Measurements from ENCODE around the gene SOX6. TPM values are rescaled to one million over a fixed set of nuclear protein-coding genes. Genes with fewer than 3 reads are reported as not detected.

The SOX6 gene
- total and polyA plus RNA-seq, 12 donors: 0.80 to 43.0 (median 21.2) TPM

- TF ChIP-seq, protein P1, sequence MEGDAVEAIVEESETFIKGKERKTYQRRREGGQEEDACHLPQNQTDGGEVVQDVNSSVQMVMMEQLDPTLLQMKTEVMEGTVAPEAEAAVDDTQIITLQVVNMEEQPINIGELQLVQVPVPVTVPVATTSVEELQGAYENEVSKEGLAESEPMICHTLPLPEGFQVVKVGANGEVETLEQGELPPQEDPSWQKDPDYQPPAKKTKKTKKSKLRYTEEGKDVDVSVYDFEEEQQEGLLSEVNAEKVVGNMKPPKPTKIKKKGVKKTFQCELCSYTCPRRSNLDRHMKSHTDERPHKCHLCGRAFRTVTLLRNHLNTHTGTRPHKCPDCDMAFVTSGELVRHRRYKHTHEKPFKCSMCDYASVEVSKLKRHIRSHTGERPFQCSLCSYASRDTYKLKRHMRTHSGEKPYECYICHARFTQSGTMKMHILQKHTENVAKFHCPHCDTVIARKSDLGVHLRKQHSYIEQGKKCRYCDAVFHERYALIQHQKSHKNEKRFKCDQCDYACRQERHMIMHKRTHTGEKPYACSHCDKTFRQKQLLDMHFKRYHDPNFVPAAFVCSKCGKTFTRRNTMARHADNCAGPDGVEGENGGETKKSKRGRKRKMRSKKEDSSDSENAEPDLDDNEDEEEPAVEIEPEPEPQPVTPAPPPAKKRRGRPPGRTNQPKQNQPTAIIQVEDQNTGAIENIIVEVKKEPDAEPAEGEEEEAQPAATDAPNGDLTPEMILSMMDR (IDR thresholded peaks at IDR 0.05): no peak
- intact Hi-C loops (cut with DNase I): no loop called here
- no peaks in the 10 kb centered on the region for H3K9me3 ChIP-seq
- no peaks in the 10 kb centered on the region for H3K36me3 ChIP-seq
- ATAC-seq (peak in 7 of 8 donors; percentile 55 to 77 (median 64)), DNase-seq (no peak)
- peaks cover 0 to 52% (median 15%) of the 10 kb centered on the region in 9 donors for H3K4me1 ChIP-seq
- no peak overlapping the region for H3K4me3 ChIP-seq
- 82 to 94% methylated on average over 1 of the region's 1 CpG for WGBS, 2 donors
- H3K27me3 ChIP-seq: no peaks in the 10 kb centered on the region
- H3K27ac ChIP-seq: peak overlapping the region in 1 of 10 donors; percentile 51
These were observed 241.1 kb downstream of the SOX6 start for GRCh38 chr11:16114978-16115871.

DNA sequence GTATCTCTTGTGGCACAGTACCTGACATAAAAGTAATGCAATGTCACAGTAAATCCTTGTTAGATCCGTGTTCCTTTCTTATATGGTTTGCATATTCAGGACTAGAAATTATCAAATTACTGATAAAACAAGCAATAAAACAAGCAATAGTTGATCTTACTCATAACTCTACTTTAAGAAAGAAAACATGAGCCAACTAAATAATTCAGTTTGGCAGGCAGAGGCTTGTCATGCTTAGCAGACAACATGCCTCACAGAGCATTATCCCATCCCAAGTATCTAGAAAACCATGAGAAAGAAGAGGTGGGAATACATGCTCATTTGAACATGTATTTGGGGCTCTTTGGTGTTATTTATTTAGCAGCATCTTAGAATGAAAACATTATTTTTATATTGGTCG is 241.9 kb downstream of the SOX6 start:
- peaks cover 0 to 53% (median 15%) of the 10 kb centered on the region in 9 donors for H3K4me1 ChIP-seq
- intact Hi-C loops (cut with DNase I): no loop called here
- no peaks in the 10 kb centered on the region for H3K27me3 ChIP-seq
- 84 to 90% methylated on average over 2 of the region's 2 CpGs for WGBS, 2 donors
- H3K9me3 ChIP-seq: no peaks in the 10 kb centered on the region
- DNase-seq (no peak), ATAC-seq (no peak)
- TF ChIP-seq, protein P1 (IDR thresholded peaks at IDR 0.05): no peak
- H3K27ac ChIP-seq: peak overlapping the region in 1 of 10 donors; percentile 36
- H3K36me3 ChIP-seq: no peaks in the 10 kb centered on the region
- H3K4me3 ChIP-seq: no peak overlapping the region

DNA sequence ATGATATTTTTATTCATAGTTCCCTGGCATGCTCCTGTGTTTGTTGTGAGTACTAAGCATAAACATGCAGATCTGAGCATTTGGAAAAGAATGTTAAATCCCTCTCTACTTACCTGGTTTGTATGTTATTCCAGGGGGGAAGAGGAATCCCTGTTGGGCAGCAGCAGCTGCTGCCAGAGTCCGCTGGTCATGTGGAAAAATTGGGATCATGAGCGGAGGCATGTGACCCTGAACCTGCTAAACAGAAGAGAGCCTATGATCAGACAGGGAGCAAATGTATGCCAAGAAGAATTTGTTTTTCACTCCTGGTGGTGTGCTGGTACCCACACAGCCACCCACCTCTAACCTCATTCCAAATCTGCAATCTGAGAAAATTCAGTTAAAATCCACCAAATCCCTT is 244.7 kb downstream of the SOX6 start:
- WGBS, 2 donors: 80 to 84% methylated on average over 2 of the region's 2 CpGs
- no peaks in the 10 kb centered on the region for H3K27me3 ChIP-seq
- TF ChIP-seq, protein P1 (IDR thresholded peaks at IDR 0.05): no peak
- ATAC-seq (peak in 3 of 8 donors; percentile 18 to 34 (median 22)), DNase-seq (no peak)
- H3K27ac ChIP-seq: peak overlapping the region in 4 of 10 donors; percentile 20 to 39 (median 23)
- no peaks in the 10 kb centered on the region for H3K36me3 ChIP-seq
- H3K4me3 ChIP-seq: peak overlapping the region in 5 of 10 donors; percentile 3 to 25 (median 17)
- peaks cover 0 to 1% (median 0%) of the 10 kb centered on the region in 11 donors for H3K9me3 ChIP-seq
- peaks cover 0 to 40% (median 15%) of the 10 kb centered on the region in 9 donors for H3K4me1 ChIP-seq
- intact Hi-C loops (cut with DNase I): no loop called here

- Histone ChIP-seq H3K27me3 (no peaks in the 10 kb centered on the region), H3K27ac (peak overlapping the region in 3 of 10 donors; percentile 20 to 39 (median 20)), H3K36me3 (no peaks in the 10 kb centered on the region), H3K9me3 (peaks cover 0 to 9% (median 0%) of the 10 kb centered on the region in 11 donors), H3K4me1 (peaks cover 0 to 39% (median 15%) of the 10 kb centered on the region in 9 donors), H3K4me3 (peak overlapping the region in 3 of 10 donors; percentile 17 to 25 (median 24))
- TF ChIP-seq, protein P1 (IDR thresholded peaks at IDR 0.05): no peak
- 70 to 80% methylated on average over 2 of the region's 2 CpGs for WGBS, 2 donors
- ATAC-seq (no peak), DNase-seq (no peak)
- intact Hi-C loops (cut with DNase I): no loop called here
These were observed 245.5 kb downstream of the SOX6 start for GRCh38 chr11:16110886-16111285.
